Neural cell (in vitro differentiated cells): Measurements from ENCODE around the gene SLC24A3. TPM values are rescaled to one million over a fixed set of nuclear protein-coding genes. Genes with fewer than 3 reads are reported as not detected.

ENCODE experiments used
- H2AFZ ChIP-seq: fragments of 200-600, 300-800 bp; sonication (generic), shearing (Covaris generic); 2 replicates; pipeline ENCODE4 v1.6.0; 2014; ENCODE audit warnings: low read depth, mild to moderate bottlenecking, antibody characterized with exemption, low read length, moderate library complexity
- H3F3A ChIP-seq: fragments of 200-600 bp; shearing (Covaris generic); 2 replicates; pipeline ENCODE4 v1.6.1; 2016; ENCODE audit warnings: mild to moderate bottlenecking, moderate library complexity, mixed read lengths, antibody characterized with exemption, low read length; ENCODE audit not compliant: insufficient read depth, poor library complexity, severe bottlenecking
- H3K27ac ChIP-seq: fragments of 200-600, 300-800 bp; sonication (generic), shearing (Covaris generic); 2 replicates; pipeline ENCODE4 v1.5.1; 2014; ENCODE audit warnings: mild to moderate bottlenecking, low read length, moderate library complexity
- H3K27me3 ChIP-seq: fragments of 300-800, 200-600 bp; sonication (generic), shearing (Covaris generic); 2 replicates; pipeline ENCODE4 v1.6.0; 2014; ENCODE audit warnings: mild to moderate bottlenecking, low read depth, low read length, moderate library complexity; ENCODE audit not compliant: insufficient read depth
- H3K36me3 ChIP-seq: fragments of 300-800, 200-600 bp; sonication (generic), shearing (Covaris generic); 2 replicates; pipeline ENCODE4 v1.5.1; 2014; ENCODE audit warnings: mild to moderate bottlenecking, antibody characterized with exemption, low read length, moderate library complexity; ENCODE audit not compliant: insufficient read depth
- H3K4me2 ChIP-seq: fragments of 300-800, 200-600 bp; sonication (generic), shearing (Covaris generic); 2 replicates; pipeline ENCODE4 v1.6.0; 2014; ENCODE audit warnings: mild to moderate bottlenecking, low read length
- H3K4me3 ChIP-seq: fragments of 300-800, 200-600 bp; sonication (generic), shearing (Covaris generic); 2 replicates; pipeline ENCODE4 v1.5.1; 2014; ENCODE audit warnings: mild to moderate bottlenecking, low read length, moderate library complexity
- H3K79me2 ChIP-seq: fragments of 200-600 bp; shearing (Covaris generic); replicated peaks from 2 replicates; pipeline ENCODE4 v1.6.0; 2014; ENCODE audit warnings: mild to moderate bottlenecking, low read length, moderate library complexity; ENCODE audit not compliant: insufficient read depth
- H3K9ac ChIP-seq: fragments of 300-800, 200-600 bp; sonication (generic), shearing (Covaris generic); 2 replicates; pipeline ENCODE4 v1.6.1; 2016; ENCODE audit warnings: mild to moderate bottlenecking, low read length, mixed read lengths
- H3K9me2 ChIP-seq: fragments of 200-600 bp; shearing (Covaris generic); 2 replicates; pipeline ENCODE4 v1.6.1; 2016; ENCODE audit warnings: mild to moderate bottlenecking, low read length, mixed read lengths; ENCODE audit not compliant: insufficient read depth
- H3K9me3 ChIP-seq: fragments of 200-600, 300-800 bp; sonication (generic), shearing (Covaris generic); 2 replicates; pipeline ENCODE4 v1.6.1; 2016; ENCODE audit warnings: mild to moderate bottlenecking, mixed run types, low read length, moderate library complexity, mixed read lengths
- H4K20me1 ChIP-seq: fragments of 200-600 bp; shearing (Covaris generic); 2 replicates; pipeline ENCODE4 v1.6.1; 2016; ENCODE audit warnings: mild to moderate bottlenecking, mixed run types; ENCODE audit not compliant: insufficient read depth
- CTCF ChIP-seq: fragments of 450-650 bp; IDR thresholded peaks from 2 replicates; pipeline ENCODE4 v1.5.1; 2014; ENCODE audit warnings: antibody characterized with exemption, mild to moderate bottlenecking, moderate library complexity; ENCODE audit not compliant: poor library complexity, severe bottlenecking
- EP300 ChIP-seq: fragments of 450-650 bp; conservative IDR thresholded peaks from 2 replicates; pipeline ENCODE4 v1.6.1; 2014; ENCODE audit warnings: antibody characterized with exemption, mild to moderate bottlenecking, moderate library complexity; ENCODE audit not compliant: poor library complexity, severe bottlenecking
- EZH2 ChIP-seq: fragments of 200-600, 300-800 bp; shearing (Covaris generic), sonication (generic); IDR thresholded peaks from 2 replicates; pipeline ENCODE4 v1.6.1; 2014; ENCODE audit warnings: antibody characterized with exemption, low read length, borderline replicate concordance, mild to moderate bottlenecking; ENCODE audit not compliant: insufficient read depth, poor library complexity, severe bottlenecking
- MXI1 ChIP-seq: fragments of 450-650 bp; conservative IDR thresholded peaks from 2 replicates; pipeline ENCODE4 v1.6.1; 2014; ENCODE audit warnings: antibody characterized with exemption, mild to moderate bottlenecking; ENCODE audit not compliant: poor library complexity, severe bottlenecking
- POLR2AphosphoS5 ChIP-seq: IDR thresholded peaks from 2 replicates; pipeline ENCODE4 v1.6.1; 2012
- RAD21 ChIP-seq: fragments of 450-650 bp; conservative IDR thresholded peaks from 2 replicates; pipeline ENCODE4 v1.6.1; 2014; ENCODE audit warnings: antibody characterized with exemption, mild to moderate bottlenecking, moderate library complexity
- REST ChIP-seq: IDR thresholded peaks from 2 replicates; pipeline ENCODE4 v1.6.1; 2012; ENCODE audit warnings: borderline replicate concordance
- SMC3 ChIP-seq: fragments of 450-650 bp; conservative IDR thresholded peaks from 2 replicates; pipeline ENCODE4 v1.6.1; 2014; ENCODE audit warnings: antibody characterized with exemption, mild to moderate bottlenecking, moderate library complexity; ENCODE audit not compliant: poor library complexity
- TAF1 ChIP-seq: IDR thresholded peaks from 2 replicates; pipeline ENCODE4 v1.6.1; 2012; ENCODE audit warnings: low read depth
- polyA plus RNA-seq: library from polyadenylated mRNA; depleted of rRNA; stranded (reverse); fragments of >200 nt; gene quantifications from 2 replicates; pipeline ENCODE4 v1.2.3, GENCODE V29; 2014

The SLC24A3 gene
- polyA plus RNA-seq, 1 donor from 2014 or later = 6.5 TPM

- H3K27me3 ChIP-seq = no peaks in the 10 kb centered on the region
- no peaks in the 10 kb centered on the region for H3F3A ChIP-seq
- no peaks in the 10 kb centered on the region for H3K79me2 ChIP-seq
- H3K9me2 ChIP-seq = no peaks in the 10 kb centered on the region
- H3K27ac ChIP-seq = no peak overlapping the region
- H3K4me3 ChIP-seq = no peak overlapping the region
- no peaks in the 10 kb centered on the region for H4K20me1 ChIP-seq
- no peaks in the 10 kb centered on the region for H3K9me3 ChIP-seq
- no peak overlapping the region for H3K4me2 ChIP-seq
- no peaks in the 10 kb centered on the region for H3K36me3 ChIP-seq
- H2AFZ ChIP-seq = no peak overlapping the region
- H3K9ac ChIP-seq = no peak overlapping the region
- no peak for TF ChIP-seq REST
- TF ChIP-seq RAD21 = no peak
- no peak for TF ChIP-seq POLR2AphosphoS5
- TF ChIP-seq EP300 = no peak
- TF ChIP-seq CTCF = no peak
- TF ChIP-seq MXI1 = no peak
- TF ChIP-seq TAF1 = no peak
- no peak for TF ChIP-seq SMC3
- no peak for TF ChIP-seq EZH2
Observed at GRCh38 chr20:19328676-19329075, 116.2 kb downstream of the SLC24A3 start.

- Histone ChIP-seq H3K79me2 (no peaks in the 10 kb centered on the region), H3K27me3 (no peaks in the 10 kb centered on the region), H3K36me3 (no peaks in the 10 kb centered on the region), H3K4me3 (no peak overlapping the region), H3F3A (no peaks in the 10 kb centered on the region), H3K4me2 (no peak overlapping the region), H2AFZ (no peak overlapping the region), H3K27ac (no peak overlapping the region), H3K9me2 (no peaks in the 10 kb centered on the region), H3K9ac (no peak overlapping the region), H3K9me3 (no peaks in the 10 kb centered on the region), H4K20me1 (no peaks in the 10 kb centered on the region)
- TF ChIP-seq CTCF (no peak), EP300 (no peak)
Observed at GRCh38 chr20:19330038-19330437, 117.6 kb downstream of the SLC24A3 start.
